Lower leg skin (tissue), 3 donors: ENCODE data around the gene SH3D21.

Experiments used
- POLR2A ChIP-seq, 2 donors: fragments of 450-650 bp; IDR thresholded peaks; one replicate each; pipeline ENCODE4 v1.6.1; 2016 to 2017; ENCODE audit warnings: antibody characterized with exemption in 2 of 2, mild to moderate bottlenecking in 1 of 2, moderate library complexity in 1 of 2
- TF ChIP-seq, protein P1 (sequence below), 3 donors: fragments of 450-650 bp; IDR thresholded peaks; one replicate each; pipeline ENCODE4 v1.5.1; 2016; ENCODE audit warnings: antibody characterized with exemption in 3 of 3, mild to moderate bottlenecking in 3 of 3, moderate library complexity in 2 of 3

DNA sequence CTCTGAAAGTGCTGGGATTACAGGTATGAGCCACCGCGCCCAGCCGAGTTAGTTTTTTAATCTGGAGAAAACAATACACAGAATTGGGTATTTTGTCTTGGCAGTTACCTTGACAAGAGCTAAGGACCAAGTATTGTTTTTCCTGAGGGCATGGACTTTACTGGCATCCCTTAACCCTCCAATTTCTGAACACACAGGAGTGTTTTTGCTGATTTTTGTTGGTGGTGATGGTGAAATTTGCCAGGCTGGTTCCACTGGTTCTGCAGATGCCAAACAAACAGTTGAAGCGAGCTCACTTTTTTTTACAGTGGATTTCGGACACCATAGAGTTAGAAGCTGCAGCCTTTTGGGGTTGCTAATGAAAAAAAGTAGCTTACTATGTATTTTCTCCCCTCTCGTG is 37.2 kb upstream of the SH3D21 start:
- TF ChIP-seq, protein P1, sequence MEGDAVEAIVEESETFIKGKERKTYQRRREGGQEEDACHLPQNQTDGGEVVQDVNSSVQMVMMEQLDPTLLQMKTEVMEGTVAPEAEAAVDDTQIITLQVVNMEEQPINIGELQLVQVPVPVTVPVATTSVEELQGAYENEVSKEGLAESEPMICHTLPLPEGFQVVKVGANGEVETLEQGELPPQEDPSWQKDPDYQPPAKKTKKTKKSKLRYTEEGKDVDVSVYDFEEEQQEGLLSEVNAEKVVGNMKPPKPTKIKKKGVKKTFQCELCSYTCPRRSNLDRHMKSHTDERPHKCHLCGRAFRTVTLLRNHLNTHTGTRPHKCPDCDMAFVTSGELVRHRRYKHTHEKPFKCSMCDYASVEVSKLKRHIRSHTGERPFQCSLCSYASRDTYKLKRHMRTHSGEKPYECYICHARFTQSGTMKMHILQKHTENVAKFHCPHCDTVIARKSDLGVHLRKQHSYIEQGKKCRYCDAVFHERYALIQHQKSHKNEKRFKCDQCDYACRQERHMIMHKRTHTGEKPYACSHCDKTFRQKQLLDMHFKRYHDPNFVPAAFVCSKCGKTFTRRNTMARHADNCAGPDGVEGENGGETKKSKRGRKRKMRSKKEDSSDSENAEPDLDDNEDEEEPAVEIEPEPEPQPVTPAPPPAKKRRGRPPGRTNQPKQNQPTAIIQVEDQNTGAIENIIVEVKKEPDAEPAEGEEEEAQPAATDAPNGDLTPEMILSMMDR (IDR thresholded peaks at IDR 0.05), result no peak
- TF ChIP-seq POLR2A (IDR thresholded peaks at IDR 0.05), result no peak
